ENCODE data around the gene SPAST. TPM values are rescaled to one million over a fixed set of nuclear protein-coding genes. Genes with fewer than 3 reads are reported as not detected.
A peak's percentile ranks its signal among the peaks of the same experiment; 100 is the strongest.

Gene SPAST
- total RNA-seq, 4 donors from 2014 or later, result 20.5 to 34.3 (median 24.8) TPM

GRCh38 chr2:32061973-32062861, 1.1 kb upstream of the SPAST start:
- H3K4me3 ChIP-seq (replicated peaks in 1 of 3), result peak overlapping the region in 1 of 3 donors; percentile 75
- DNase-seq, result peak; percentile 53 to 56
- H3K4me1 ChIP-seq, result peaks cover 12% of the 10 kb centered on the region in 2 donors
- H3K27ac ChIP-seq, result peak overlapping the region; percentile 84 to 89 (median 85)
- no peaks in the 10 kb centered on the region for H3K9me3 ChIP-seq
- intact Hi-C loops (cut with DNase I), result loop anchor here (10.0 kb wide), 2 partner anchors 47 to 103 kb away; partner anchors contain the start of genes MEMO1 and SLC30A6
- H3K27me3 ChIP-seq, result no peaks in the 10 kb centered on the region
- WGBS, 2 donors, result 49% methylated on average over 13 of the region's 13 CpGs
- no peak for TF ChIP-seq CTCF (IDR thresholded peaks at IDR 0.05)
- TF ChIP-seq POLR2A (IDR thresholded peaks at IDR 0.05), result no peak
- no peaks in the 10 kb centered on the region for H3K36me3 ChIP-seq

DNA sequence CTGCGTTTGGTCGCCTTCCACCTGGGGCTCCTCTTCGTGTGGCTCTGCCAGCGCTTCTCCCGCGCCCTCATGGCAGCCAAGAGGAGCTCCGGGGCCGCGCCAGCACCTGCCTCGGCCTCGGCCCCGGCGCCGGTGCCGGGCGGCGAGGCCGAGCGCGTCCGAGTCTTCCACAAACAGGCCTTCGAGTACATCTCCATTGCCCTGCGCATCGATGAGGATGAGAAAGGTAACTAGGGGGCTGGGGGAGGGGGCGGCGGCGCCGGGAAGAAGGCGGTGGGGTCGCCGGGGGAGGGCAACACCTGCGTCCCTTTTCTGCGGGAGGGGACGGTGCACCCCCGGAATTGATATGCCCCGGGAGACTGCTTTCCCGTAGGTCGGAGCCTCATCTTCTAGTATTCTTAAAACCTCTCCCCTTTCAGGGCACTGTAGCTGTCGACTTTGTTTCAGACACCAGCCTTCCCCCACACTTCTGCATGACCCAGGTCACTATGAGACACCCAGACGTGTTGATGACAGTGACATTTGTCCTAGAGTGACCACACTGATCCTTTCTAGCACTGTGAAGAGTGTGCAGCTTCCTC, 755 bp downstream of the SPAST start:
- Histone ChIP-seq H3K9me3 (no peaks in the 10 kb centered on the region), H3K36me3 (no peaks in the 10 kb centered on the region), H3K4me1 (peaks cover 12% of the 10 kb centered on the region in 2 donors), H3K27ac (peak overlapping the region; percentile 82 to 85 (median 84)), H3K27me3 (no peaks in the 10 kb centered on the region), H3K4me3 (replicated peaks in 1 of 3) (peak overlapping the region; percentile 70 to 92 (median 75))
- intact Hi-C loops (cut with DNase I), result loop anchor here (10.0 kb wide), 2 partner anchors 49 to 101 kb away; partner anchors contain the start of genes MEMO1 and SLC30A6
- WGBS, 2 donors, result 0% methylated on average over 2 to 4 of the region's 40 CpGs
- DNase-seq, result no peak
- TF ChIP-seq CTCF (IDR thresholded peaks at IDR 0.05) (no peak), POLR2A (IDR thresholded peaks at IDR 0.05) (peak in 1 of 2 donors; percentile 20)

- peak overlapping the region in 1 of 3 donors; percentile 84 for H3K27ac ChIP-seq
- no peaks in the 10 kb centered on the region for H3K36me3 ChIP-seq
- H3K27me3 ChIP-seq, result no peaks in the 10 kb centered on the region
- no peak for DNase-seq
- peak overlapping the region in 2 of 3 donors; percentile 70 to 75 for H3K4me3 ChIP-seq (replicated peaks in 1 of 3)
- no peak for TF ChIP-seq CTCF (IDR thresholded peaks at IDR 0.05)
- no peak for TF ChIP-seq POLR2A (IDR thresholded peaks at IDR 0.05)
- intact Hi-C loops (cut with DNase I), result loop anchor here (10.0 kb wide), 2 partner anchors 50 to 100 kb away; partner anchors contain the start of genes MEMO1 and SLC30A6
- H3K4me1 ChIP-seq, result peaks cover 12% of the 10 kb centered on the region in 2 donors
- 84 to 85% methylated on average over 8 of the region's 8 CpGs for WGBS, 2 donors
- no peaks in the 10 kb centered on the region for H3K9me3 ChIP-seq
These were observed 1.4 kb downstream of the SPAST start for GRCh38 chr2:32064713-32065112.

- no peak for TF ChIP-seq POLR2A (IDR thresholded peaks at IDR 0.05)
- TF ChIP-seq CTCF (IDR thresholded peaks at IDR 0.05), result no peak
- Histone ChIP-seq H3K36me3 (no peaks in the 10 kb centered on the region), H3K4me3 (replicated peaks in 1 of 3) (no peak overlapping the region), H3K27ac (no peak overlapping the region), H3K4me1 (peaks cover 10 to 18% of the 10 kb centered on the region in 2 donors), H3K9me3 (no peaks in the 10 kb centered on the region), H3K27me3 (no peaks in the 10 kb centered on the region)
- intact Hi-C loops (cut with DNase I), result loop anchor here (10.0 kb wide), 2 partner anchors 53 to 97 kb away; partner anchors contain the start of genes MEMO1 and SLC30A6
- no peak for DNase-seq
- WGBS, 2 donors, result 96 to 98% methylated on average over 2 of the region's 2 CpGs
These were observed 4.2 kb downstream of the SPAST start for GRCh38 chr2:32067549-32067948.
